ENCODE results near the gene PLK5.
"Not testable (repeated sequence)": the region's sequence is repeated elsewhere in the genome, so short reads cannot be mapped to it uniquely, and the experiment has no call there.

PLK5 gene

DNA sequence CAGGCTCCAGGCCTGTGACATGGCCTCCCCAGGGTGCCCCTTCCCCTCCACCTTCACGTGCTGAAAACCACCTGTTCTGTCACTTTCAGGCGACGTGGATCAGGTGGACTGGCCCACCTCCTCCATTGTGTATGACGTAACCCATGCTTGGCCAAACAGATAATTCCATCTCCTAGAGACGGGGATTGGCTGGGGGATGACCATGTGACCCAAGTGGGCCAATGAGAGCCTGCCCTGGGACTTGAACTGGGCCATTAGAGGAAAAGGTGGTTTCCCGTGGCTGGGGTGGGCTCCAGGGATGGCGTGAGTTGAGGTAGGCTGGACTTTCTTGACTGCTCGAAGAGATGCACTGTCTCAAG is 7.5 kb upstream of the PLK5 start:
- H3K36me3 ChIP-seq (ENCODE audit: control insufficient read depth, insufficient read depth, low read length), result no peaks in the 10 kb centered on the region
- no peaks in the 10 kb centered on the region for H3K27me3 ChIP-seq (ENCODE audit: control insufficient read depth, insufficient read depth, low read length)
- no peaks in the 10 kb centered on the region for H3K79me2 ChIP-seq
- H3K4me3 ChIP-seq (ENCODE audit: low read depth, low read length), result no peak overlapping the region
- TF ChIP-seq, protein P1, sequence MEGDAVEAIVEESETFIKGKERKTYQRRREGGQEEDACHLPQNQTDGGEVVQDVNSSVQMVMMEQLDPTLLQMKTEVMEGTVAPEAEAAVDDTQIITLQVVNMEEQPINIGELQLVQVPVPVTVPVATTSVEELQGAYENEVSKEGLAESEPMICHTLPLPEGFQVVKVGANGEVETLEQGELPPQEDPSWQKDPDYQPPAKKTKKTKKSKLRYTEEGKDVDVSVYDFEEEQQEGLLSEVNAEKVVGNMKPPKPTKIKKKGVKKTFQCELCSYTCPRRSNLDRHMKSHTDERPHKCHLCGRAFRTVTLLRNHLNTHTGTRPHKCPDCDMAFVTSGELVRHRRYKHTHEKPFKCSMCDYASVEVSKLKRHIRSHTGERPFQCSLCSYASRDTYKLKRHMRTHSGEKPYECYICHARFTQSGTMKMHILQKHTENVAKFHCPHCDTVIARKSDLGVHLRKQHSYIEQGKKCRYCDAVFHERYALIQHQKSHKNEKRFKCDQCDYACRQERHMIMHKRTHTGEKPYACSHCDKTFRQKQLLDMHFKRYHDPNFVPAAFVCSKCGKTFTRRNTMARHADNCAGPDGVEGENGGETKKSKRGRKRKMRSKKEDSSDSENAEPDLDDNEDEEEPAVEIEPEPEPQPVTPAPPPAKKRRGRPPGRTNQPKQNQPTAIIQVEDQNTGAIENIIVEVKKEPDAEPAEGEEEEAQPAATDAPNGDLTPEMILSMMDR (IDR thresholded peaks at IDR 0.05), result no peak
- H2AFZ ChIP-seq, result no peak overlapping the region
- H3K4me2 ChIP-seq (ENCODE audit: low read length), result no peak overlapping the region
- H3K4me1 ChIP-seq, result no peaks in the 10 kb centered on the region
- H3K27ac ChIP-seq, result no peak overlapping the region
- no peak overlapping the region for H3K9ac ChIP-seq
- H3K9me3 ChIP-seq (ENCODE audit: control insufficient read depth, low read length), result no peaks in the 10 kb centered on the region

DNA sequence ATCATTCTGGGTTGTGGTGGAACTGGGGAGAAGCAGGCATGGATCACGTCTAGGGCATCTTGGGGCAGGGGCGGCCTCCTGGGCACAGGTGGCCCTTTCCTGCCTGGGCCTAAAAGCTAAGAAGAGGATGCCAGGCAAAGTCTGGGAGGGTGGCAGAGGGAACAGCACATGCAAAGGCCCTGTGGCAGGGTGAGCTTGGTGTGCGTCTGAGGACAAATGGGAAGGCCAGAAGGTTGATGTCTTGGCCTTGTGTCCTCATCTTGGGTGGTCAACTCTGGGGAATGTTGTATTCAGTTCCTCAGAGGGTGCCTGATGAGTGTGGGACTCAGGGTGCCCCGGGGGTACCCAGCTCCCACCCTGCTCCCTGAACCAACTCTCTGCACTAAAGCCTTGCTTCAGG is 5.4 kb upstream of the PLK5 start:
- Histone ChIP-seq H3K27ac (no peak overlapping the region), H3K4me3 (ENCODE audit: low read depth, low read length) (no peak overlapping the region), H3K4me2 (ENCODE audit: low read length) (no peak overlapping the region), H3K4me1 (no peaks in the 10 kb centered on the region), H3K9ac (no peak overlapping the region), H3K79me2 (no peaks in the 10 kb centered on the region), H3K9me3 (ENCODE audit: control insufficient read depth, low read length) (no peaks in the 10 kb centered on the region), H2AFZ (no peak overlapping the region), H3K36me3 (ENCODE audit: control insufficient read depth, insufficient read depth, low read length) (no peaks in the 10 kb centered on the region), H3K27me3 (ENCODE audit: control insufficient read depth, insufficient read depth, low read length) (no peaks in the 10 kb centered on the region)
- TF ChIP-seq, protein P1 (IDR thresholded peaks at IDR 0.05), result no peak

DNA sequence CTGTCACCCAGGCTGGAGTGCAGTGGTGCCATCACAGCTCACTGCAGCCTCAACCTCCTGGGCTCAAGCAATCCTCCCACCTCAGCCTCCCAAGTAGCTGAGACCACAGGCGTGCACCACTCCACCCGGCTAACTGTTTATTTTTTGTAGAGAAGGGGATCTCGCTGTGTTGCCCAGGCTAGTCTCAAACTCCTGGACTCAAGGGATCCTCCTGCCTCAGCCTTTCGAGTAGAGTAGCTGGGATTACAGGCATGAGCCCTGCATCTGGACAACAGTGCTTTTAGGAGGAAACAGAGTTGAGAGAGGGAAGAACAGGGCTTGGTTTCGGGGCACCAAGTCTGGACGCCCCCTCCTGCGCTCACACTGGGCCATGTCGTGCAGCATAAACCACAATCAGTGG is 4.1 kb upstream of the PLK5 start:
- not testable (repeated sequence) for H3K27me3 ChIP-seq (ENCODE audit: control insufficient read depth, insufficient read depth, low read length)

DNA sequence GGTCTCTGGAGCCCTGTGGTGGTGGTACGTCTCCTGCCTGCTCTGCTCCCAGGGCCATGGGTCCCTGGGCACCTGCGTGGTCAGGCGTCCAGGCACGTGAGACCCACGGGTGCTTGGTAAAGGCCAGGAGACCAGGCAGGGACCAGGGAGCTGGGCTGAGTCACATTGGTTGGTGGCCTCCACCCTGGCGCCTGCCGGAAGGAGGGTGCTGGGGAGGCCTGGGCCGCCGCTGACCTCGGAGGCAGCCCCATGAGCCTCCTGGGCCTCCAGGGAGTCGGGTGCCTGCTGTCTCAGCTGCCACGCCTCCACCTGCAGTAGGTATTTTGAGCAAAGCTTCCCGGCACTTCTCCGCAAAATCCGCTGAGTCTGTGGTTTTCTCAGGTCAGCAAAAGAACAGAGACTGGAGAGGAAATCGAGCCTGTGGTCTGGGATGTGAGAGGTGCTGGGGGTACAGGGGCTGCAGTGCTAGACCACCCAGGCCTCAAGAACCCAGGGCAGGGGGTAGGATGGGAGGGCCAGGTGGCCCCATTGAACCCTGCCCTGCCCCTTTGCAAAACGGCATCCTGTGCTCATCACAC is 3.6 kb upstream of the PLK5 start:
- no peak overlapping the region for H3K4me3 ChIP-seq (ENCODE audit: low read depth, low read length)
- no peak overlapping the region for H3K9ac ChIP-seq
- H3K4me1 ChIP-seq, result no peaks in the 10 kb centered on the region
- no peaks in the 10 kb centered on the region for H3K9me3 ChIP-seq (ENCODE audit: control insufficient read depth, low read length)
- TF ChIP-seq, protein P1 (IDR thresholded peaks at IDR 0.05), result no peak
- H3K79me2 ChIP-seq, result no peaks in the 10 kb centered on the region
- H3K4me2 ChIP-seq (ENCODE audit: low read length), result peak overlapping the region; percentile 68
- no peaks in the 10 kb centered on the region for H3K27me3 ChIP-seq (ENCODE audit: control insufficient read depth, insufficient read depth, low read length)
- no peak overlapping the region for H3K27ac ChIP-seq
- H3K36me3 ChIP-seq (ENCODE audit: control insufficient read depth, insufficient read depth, low read length), result no peaks in the 10 kb centered on the region
- peak overlapping the region; percentile 84 for H2AFZ ChIP-seq

More for the DNA sequence above, 4.1 kb upstream of the PLK5 start:
- not testable (repeated sequence) for H3K79me2 ChIP-seq; H3K4me3 ChIP-seq (ENCODE audit: low read depth, low read length); H3K27ac ChIP-seq; H3K36me3 ChIP-seq (ENCODE audit: control insufficient read depth, insufficient read depth, low read length); H3K9ac ChIP-seq; H3K4me1 ChIP-seq; H3K9me3 ChIP-seq (ENCODE audit: control insufficient read depth, low read length)
- Histone ChIP-seq H2AFZ (peak overlapping the region; percentile 84), H3K4me2 (ENCODE audit: low read length) (peak overlapping the region; percentile 68)

DNA sequence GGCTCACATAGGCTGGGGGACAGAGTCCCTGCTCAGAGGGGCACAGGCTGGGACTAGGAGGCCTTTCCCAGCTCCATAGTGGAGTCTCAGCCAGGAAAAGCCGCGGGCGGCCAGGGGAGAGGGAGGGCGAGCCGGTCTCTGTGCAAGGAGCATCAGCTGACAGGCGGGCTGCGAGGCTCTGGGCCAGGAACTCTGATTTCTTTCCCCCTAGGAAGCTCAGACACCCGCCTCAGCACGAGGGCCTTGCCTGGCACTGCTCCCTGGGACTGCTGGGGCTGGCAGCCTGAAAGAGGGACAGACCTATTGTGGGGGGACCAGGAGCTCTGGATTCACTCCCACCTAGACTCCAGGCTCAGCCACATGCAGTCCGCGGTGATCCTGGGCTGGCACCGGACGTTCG is 2.2 kb upstream of the PLK5 start:
- Histone ChIP-seq H3K79me2 (no peaks in the 10 kb centered on the region), H3K4me2 (ENCODE audit: low read length) (no peak overlapping the region), H2AFZ (no peak overlapping the region), H3K9ac (no peak overlapping the region), H3K27ac (no peak overlapping the region), H3K4me1 (no peaks in the 10 kb centered on the region), H3K4me3 (ENCODE audit: low read depth, low read length) (no peak overlapping the region), H3K9me3 (ENCODE audit: control insufficient read depth, low read length) (no peaks in the 10 kb centered on the region), H3K36me3 (ENCODE audit: control insufficient read depth, insufficient read depth, low read length) (no peaks in the 10 kb centered on the region), H3K27me3 (ENCODE audit: control insufficient read depth, insufficient read depth, low read length) (no peaks in the 10 kb centered on the region)
- TF ChIP-seq, protein P1 (IDR thresholded peaks at IDR 0.05), result no peak
